Mesenchymal stem cell (in vitro differentiated cells and primary cell): ENCODE results near the gene VPS54. TPM values are rescaled to one million over a fixed set of nuclear protein-coding genes. Genes with fewer than 3 reads are reported as not detected.
A peak's percentile ranks its signal among the peaks of the same experiment; 100 is the strongest.

ENCODE experiments used
- DNase-seq: peaks from one replicate; pipeline ENCODE4 v3.0.0-alpha.2; 2013
- H2AFZ ChIP-seq: one replicate; pipeline ENCODE4 v1.6.1; 2013; ENCODE audit warnings: low read depth, mild to moderate bottlenecking, control low read depth, inconsistent platforms, low read length, moderate library complexity
- H2AK5ac ChIP-seq: 2 replicates; pipeline ENCODE4 v1.6.1; 2013; ENCODE audit warnings: low read length, moderate library complexity, mild to moderate bottlenecking, inconsistent platforms; ENCODE audit not compliant: severe bottlenecking
- H2BK120ac ChIP-seq: one replicate; pipeline ENCODE4 v1.6.1; 2013; ENCODE audit warnings: low read depth, mild to moderate bottlenecking, inconsistent platforms, low read length, moderate library complexity
- H2BK12ac ChIP-seq, 2 experiments: one replicate each; pipeline ENCODE4 v1.6.1; 2013; ENCODE audit warnings: inconsistent platforms in 2 of 2, low read length in 2 of 2, mild to moderate bottlenecking in 2 of 2, moderate library complexity in 2 of 2, control low read depth in 1 of 2
- H2BK15ac ChIP-seq: one replicate; pipeline ENCODE4 v1.6.1; 2013; ENCODE audit warnings: mild to moderate bottlenecking, low read depth, inconsistent platforms; ENCODE audit not compliant: poor library complexity, severe bottlenecking
- H2BK5ac ChIP-seq: 2 replicates; pipeline ENCODE4 v1.6.1; 2013; ENCODE audit warnings: low read depth, mild to moderate bottlenecking, low read length, control low read depth, inconsistent platforms; ENCODE audit not compliant: poor library complexity, severe bottlenecking
- H3K14ac ChIP-seq, 2 experiments: one replicate each; pipeline ENCODE4 v1.6.1; 2013; ENCODE audit warnings: inconsistent platforms in 2 of 2, low read length in 2 of 2, control low read depth in 1 of 2, mild to moderate bottlenecking in 1 of 2, moderate library complexity in 1 of 2
- H3K18ac ChIP-seq, 2 experiments: one replicate each; pipeline ENCODE4 v1.6.1; 2013; ENCODE audit warnings: inconsistent platforms in 2 of 2, low read length in 2 of 2, control low read depth in 1 of 2, low read depth in 1 of 2, mild to moderate bottlenecking in 1 of 2
- H3K23ac ChIP-seq, 2 experiments: one replicate each; pipeline ENCODE4 v1.6.1; 2013; ENCODE audit warnings: inconsistent platforms in 2 of 2, low read length in 2 of 2, mild to moderate bottlenecking in 2 of 2, moderate library complexity in 2 of 2, control low read depth in 1 of 2
- H3K27ac ChIP-seq: 2 replicates; pipeline ENCODE4 v1.5.1; 2013; ENCODE audit warnings: mild to moderate bottlenecking, moderate library complexity, low read length, control low read depth, inconsistent platforms; ENCODE audit not compliant: poor library complexity, severe bottlenecking
- H3K27me3 ChIP-seq, 2 experiments: 2 replicates each; pipeline versions ENCODE4 v1.6.1 to v1.7.0; 2013; ENCODE audit warnings: low read length in 2 of 2, mild to moderate bottlenecking in 2 of 2, moderate library complexity in 2 of 2, control low read depth in 1 of 2, inconsistent platforms in 1 of 2; ENCODE audit not compliant: control insufficient read depth in 1 of 2, insufficient read depth in 1 of 2
- H3K36me3 ChIP-seq, 2 experiments: 2 replicates each; pipeline versions ENCODE4 v1.6.1 to v1.7.0; 2013; ENCODE audit warnings: low read length in 2 of 2, control low read depth in 1 of 2, inconsistent platforms in 1 of 2, low read depth in 1 of 2, mild to moderate bottlenecking in 1 of 2; ENCODE audit not compliant: insufficient read depth in 2 of 2, control insufficient read depth in 1 of 2
- H3K4ac ChIP-seq, 2 experiments: one replicate each; pipeline ENCODE4 v1.6.1; 2013; ENCODE audit warnings: inconsistent platforms in 2 of 2, low read length in 2 of 2, mild to moderate bottlenecking in 2 of 2, moderate library complexity in 2 of 2, control low read depth in 1 of 2, low read depth in 1 of 2
- H3K4me1 ChIP-seq: 2 replicates; pipeline ENCODE4 v1.6.1; 2013; ENCODE audit warnings: low read depth, low read length, control low read depth; ENCODE audit not compliant: control insufficient read depth, insufficient read depth
- H3K4me2 ChIP-seq: 2 replicates; pipeline ENCODE4 v1.6.1; 2013; ENCODE audit warnings: low read length, mild to moderate bottlenecking, inconsistent platforms; ENCODE audit not compliant: poor library complexity, severe bottlenecking
- H3K4me3 ChIP-seq, 2 experiments: 2 replicates each; pipeline versions ENCODE4 v1.5.1 to v1.7.0; 2013; ENCODE audit warnings: low read length in 2 of 2, mild to moderate bottlenecking in 2 of 2, control low read depth in 1 of 2, low read depth in 1 of 2; ENCODE audit not compliant: insufficient read depth in 1 of 2
- H3K79me1 ChIP-seq: replicated peaks from 2 replicates; pipeline ENCODE4 v1.6.1; 2013; ENCODE audit warnings: mild to moderate bottlenecking, control low read depth, low read length, inconsistent platforms; ENCODE audit not compliant: poor library complexity, severe bottlenecking
- H3K9ac ChIP-seq: 2 replicates; pipeline ENCODE4 v1.7.0; 2013; ENCODE audit warnings: mild to moderate bottlenecking, low read length, moderate library complexity
- H3K9me3 ChIP-seq: 2 replicates; pipeline ENCODE4 v1.7.0; 2013; ENCODE audit warnings: mild to moderate bottlenecking, low read length; ENCODE audit not compliant: control insufficient read depth
- H4K8ac ChIP-seq: one replicate; pipeline ENCODE4 v1.6.1; 2013; ENCODE audit warnings: inconsistent platforms, mild to moderate bottlenecking, low read length, moderate library complexity
- H4K91ac ChIP-seq: one replicate; pipeline ENCODE4 v1.6.1; 2013; ENCODE audit warnings: mild to moderate bottlenecking, low read length, inconsistent platforms
- WGBS: methylation state at CpG from one replicate; pipeline ENCODE4 v1.1.7; 2013; ENCODE audit warnings: mixed read lengths; 5-methylcytosine and 5-hydroxymethylcytosine counted together
- polyA plus RNA-seq, 2 experiments: library from polyadenylated mRNA; stranded (reverse); fragments of 200-250 nt; gene quantifications; one replicate each; pipeline ENCODE4 v1.2.3, GENCODE V29; 2013

Gene VPS54, protein sequence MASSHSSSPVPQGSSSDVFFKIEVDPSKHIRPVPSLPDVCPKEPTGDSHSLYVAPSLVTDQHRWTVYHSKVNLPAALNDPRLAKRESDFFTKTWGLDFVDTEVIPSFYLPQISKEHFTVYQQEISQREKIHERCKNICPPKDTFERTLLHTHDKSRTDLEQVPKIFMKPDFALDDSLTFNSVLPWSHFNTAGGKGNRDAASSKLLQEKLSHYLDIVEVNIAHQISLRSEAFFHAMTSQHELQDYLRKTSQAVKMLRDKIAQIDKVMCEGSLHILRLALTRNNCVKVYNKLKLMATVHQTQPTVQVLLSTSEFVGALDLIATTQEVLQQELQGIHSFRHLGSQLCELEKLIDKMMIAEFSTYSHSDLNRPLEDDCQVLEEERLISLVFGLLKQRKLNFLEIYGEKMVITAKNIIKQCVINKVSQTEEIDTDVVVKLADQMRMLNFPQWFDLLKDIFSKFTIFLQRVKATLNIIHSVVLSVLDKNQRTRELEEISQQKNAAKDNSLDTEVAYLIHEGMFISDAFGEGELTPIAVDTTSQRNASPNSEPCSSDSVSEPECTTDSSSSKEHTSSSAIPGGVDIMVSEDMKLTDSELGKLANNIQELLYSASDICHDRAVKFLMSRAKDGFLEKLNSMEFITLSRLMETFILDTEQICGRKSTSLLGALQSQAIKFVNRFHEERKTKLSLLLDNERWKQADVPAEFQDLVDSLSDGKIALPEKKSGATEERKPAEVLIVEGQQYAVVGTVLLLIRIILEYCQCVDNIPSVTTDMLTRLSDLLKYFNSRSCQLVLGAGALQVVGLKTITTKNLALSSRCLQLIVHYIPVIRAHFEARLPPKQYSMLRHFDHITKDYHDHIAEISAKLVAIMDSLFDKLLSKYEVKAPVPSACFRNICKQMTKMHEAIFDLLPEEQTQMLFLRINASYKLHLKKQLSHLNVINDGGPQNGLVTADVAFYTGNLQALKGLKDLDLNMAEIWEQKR
- 14.1 TPM for polyA plus RNA-seq (2013, experiment 1 of 2)
- 15.1 TPM for polyA plus RNA-seq (2013, experiment 2 of 2)

DNA sequence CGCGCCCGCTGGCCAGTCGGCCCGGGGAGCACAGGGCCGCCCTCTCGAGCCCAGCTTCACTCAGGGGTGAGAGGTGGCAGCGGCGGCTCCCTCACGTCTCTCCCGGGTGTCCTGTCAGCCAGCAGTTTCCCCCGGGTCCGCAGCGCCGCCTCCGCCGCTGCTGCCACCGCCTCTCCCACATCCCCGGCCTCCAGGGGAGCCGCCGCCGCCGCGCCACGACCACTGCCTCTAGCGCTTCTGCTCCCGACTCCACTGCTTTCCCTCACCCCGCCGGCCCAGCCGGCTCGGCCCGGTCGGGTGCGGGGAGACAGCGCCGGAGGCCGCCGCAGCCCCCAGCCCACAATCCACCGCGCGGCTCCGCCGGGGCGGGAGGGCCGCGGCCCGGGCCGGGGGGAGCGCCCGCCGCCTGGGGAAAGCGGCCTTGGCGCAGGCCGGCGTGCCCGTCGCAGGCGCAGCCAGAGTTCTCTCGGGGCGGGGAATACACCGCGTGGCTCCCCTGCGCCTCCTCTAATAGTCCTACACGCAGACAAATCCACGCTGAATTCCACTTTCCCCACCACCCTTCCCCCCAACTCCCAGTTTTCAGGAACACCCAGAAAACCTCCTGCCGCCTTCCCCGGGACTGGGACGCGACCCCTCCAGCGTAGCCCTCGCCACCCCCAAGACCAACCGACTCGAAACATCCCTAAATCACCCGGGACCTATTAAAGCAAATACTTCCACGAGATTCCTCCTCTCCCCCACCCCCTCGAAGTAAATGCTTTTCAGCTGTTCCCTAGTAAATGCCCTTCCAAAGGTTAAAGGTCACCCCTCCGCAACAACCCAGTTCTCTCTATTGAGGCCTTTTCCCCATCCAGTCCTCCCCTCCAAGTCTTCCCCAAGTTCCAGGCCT is at the start of gene VPS54:
Gene VPS54, minus strand, starts transcription at position 346 of the 892 bp plus-strand sequence. CDS start 35,429 bp downstream, outside the sequence.
- 2% methylated on average over 47 of the region's 77 CpGs for WGBS
- peak; percentile 74 for DNase-seq
- Histone ChIP-seq H2BK120ac (peak within 1 kb of the TSS; percentile 98), H3K4me1 (peaks cover 2% of the 10 kb centered on the region), H3K27me3 (no peaks in the 10 kb centered on the region), H3K4ac (peak within 1 kb of the TSS; percentile 95 to 97), H3K23ac (peak within 1 kb of the TSS; percentile 59 to 90), H2BK12ac (peak within 1 kb of the TSS; percentile 60 to 84), H2AFZ (peak within 1 kb of the TSS; percentile 36), H4K8ac (peak within 1 kb of the TSS; percentile 98), H3K36me3 (no peaks in the 10 kb centered on the region), H4K91ac (peak within 1 kb of the TSS; percentile 94), H3K18ac (peak within 1 kb of the TSS; percentile 98), H3K27ac (peak within 1 kb of the TSS; percentile 89), H3K9ac (peak within 1 kb of the TSS; percentile 98), H3K4me3 (peak within 1 kb of the TSS; percentile 83 to 89), H2BK5ac (peak within 1 kb of the TSS; percentile 95), H3K79me1 (no peaks in the 10 kb centered on the region), H2AK5ac (peak within 1 kb of the TSS; percentile 56), H3K4me2 (peak within 1 kb of the TSS; percentile 83), H2BK15ac (peak within 1 kb of the TSS; percentile 99), H3K9me3 (no peaks in the 10 kb centered on the region), H3K14ac (peak within 1 kb of the TSS; percentile 36 to 77)

DNA sequence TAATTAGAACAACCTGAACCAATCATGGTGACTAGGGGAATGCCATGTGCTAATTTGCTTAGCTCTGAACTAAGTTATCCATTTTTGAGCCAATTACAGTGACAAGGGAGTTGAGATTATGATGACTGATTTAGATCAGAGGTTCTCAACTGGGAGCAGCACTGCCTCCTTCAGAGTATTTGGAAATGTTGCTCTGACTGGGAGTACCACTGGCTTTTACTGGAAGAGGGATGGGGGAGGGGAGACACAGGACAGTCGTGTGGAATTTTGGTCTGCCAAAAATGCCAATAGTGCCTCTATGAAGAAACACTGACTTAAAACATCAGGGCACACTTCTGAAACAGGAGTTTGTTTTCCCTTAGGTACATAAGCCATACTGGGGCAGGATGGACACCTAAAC is 48.1 kb upstream of the VPS54 start:
- no peak overlapping the region for H3K4ac ChIP-seq
- H2BK12ac ChIP-seq = no peak overlapping the region
- H2BK120ac ChIP-seq = no peak overlapping the region
- no peak overlapping the region for H2BK5ac ChIP-seq
- H2AK5ac ChIP-seq = no peak overlapping the region
- H3K23ac ChIP-seq = no peak overlapping the region
- H4K91ac ChIP-seq = no peak overlapping the region
- H4K8ac ChIP-seq = no peak overlapping the region
- H3K4me2 ChIP-seq = no peak overlapping the region
- WGBS = 29% methylated on average over 1 of the region's 1 CpG
- H3K4me3 ChIP-seq = no peak overlapping the region
- H2BK15ac ChIP-seq = no peak overlapping the region
- H3K27ac ChIP-seq = no peak overlapping the region
- no peak overlapping the region for H2AFZ ChIP-seq
- H3K4me1 ChIP-seq = no peaks in the 10 kb centered on the region
- no peaks in the 10 kb centered on the region for H3K79me1 ChIP-seq
- H3K14ac ChIP-seq = no peak overlapping the region
- no peak overlapping the region for H3K18ac ChIP-seq
- H3K9me3 ChIP-seq = no peaks in the 10 kb centered on the region
- H3K27me3 ChIP-seq = no peaks in the 10 kb centered on the region
- no peak overlapping the region for H3K9ac ChIP-seq
- no peak for DNase-seq
- H3K36me3 ChIP-seq = no peaks in the 10 kb centered on the region

DNA sequence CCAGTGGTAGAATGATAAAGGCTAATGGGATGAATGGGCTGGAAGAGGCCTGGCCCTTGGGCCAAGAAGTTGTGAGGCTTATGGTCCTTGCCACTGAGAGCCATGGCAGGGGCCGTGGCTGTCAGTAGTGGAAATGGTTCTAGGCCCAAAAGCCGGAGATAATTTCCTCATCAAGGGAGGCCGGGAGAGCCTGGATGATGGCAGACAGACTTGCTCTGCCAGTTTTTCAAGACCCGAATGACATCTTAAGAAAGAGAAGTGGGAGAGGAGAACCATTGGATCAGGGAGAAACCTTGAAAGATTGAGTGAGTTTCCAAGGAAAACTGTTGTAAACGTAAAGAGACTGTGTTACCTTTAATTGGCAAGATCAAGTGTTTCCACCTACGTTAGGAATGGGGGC is 46.3 kb upstream of the VPS54 start:
- H3K79me1 ChIP-seq = no peaks in the 10 kb centered on the region
- H4K91ac ChIP-seq = no peak overlapping the region
- H3K4me3 ChIP-seq = no peak overlapping the region
- H2AK5ac ChIP-seq = peak overlapping the region; percentile 35
- H3K4ac ChIP-seq = no peak overlapping the region
- no peaks in the 10 kb centered on the region for H3K27me3 ChIP-seq
- no peak overlapping the region for H3K23ac ChIP-seq
- H2BK12ac ChIP-seq = no peak overlapping the region
- H2BK5ac ChIP-seq = no peak overlapping the region
- H3K36me3 ChIP-seq = no peaks in the 10 kb centered on the region
- no peak overlapping the region for H4K8ac ChIP-seq
- H3K18ac ChIP-seq = no peak overlapping the region
- H2BK15ac ChIP-seq = no peak overlapping the region
- H3K4me2 ChIP-seq = no peak overlapping the region
- DNase-seq = no peak
- no peak overlapping the region for H2BK120ac ChIP-seq
- H3K27ac ChIP-seq = no peak overlapping the region
- H3K4me1 ChIP-seq = no peaks in the 10 kb centered on the region
- no peak overlapping the region for H2AFZ ChIP-seq
- peak overlapping the region; percentile 73 for H3K9ac ChIP-seq
- H3K14ac ChIP-seq = no peak overlapping the region
- 88% methylated on average over 6 of the region's 6 CpGs for WGBS
- no peaks in the 10 kb centered on the region for H3K9me3 ChIP-seq
